Thyroid gland (tissue), 4 donors: ENCODE results near the gene NOSIP.

Experiments
- CTCF ChIP-seq, 6 experiments: fragments of 200-600 bp in 3 of 6; fragments of 450-650 bp in 3 of 6; sonication (generic) in 3 of 6; IDR thresholded peaks; one replicate each; pipeline ENCODE4 v1.5.1; 2016 to 2019; ENCODE audit warnings: antibody characterized with exemption in 6 of 6, mild to moderate bottlenecking in 2 of 6, inconsistent platforms in 1 of 6, moderate library complexity in 1 of 6
- POLR2A ChIP-seq, 2 donors: fragments of 450-650 bp; IDR thresholded peaks; one replicate each; pipeline ENCODE4 v1.6.1; 2017; ENCODE audit warnings: antibody characterized with exemption in 2 of 2, mild to moderate bottlenecking in 2 of 2, moderate library complexity in 1 of 2

DNA sequence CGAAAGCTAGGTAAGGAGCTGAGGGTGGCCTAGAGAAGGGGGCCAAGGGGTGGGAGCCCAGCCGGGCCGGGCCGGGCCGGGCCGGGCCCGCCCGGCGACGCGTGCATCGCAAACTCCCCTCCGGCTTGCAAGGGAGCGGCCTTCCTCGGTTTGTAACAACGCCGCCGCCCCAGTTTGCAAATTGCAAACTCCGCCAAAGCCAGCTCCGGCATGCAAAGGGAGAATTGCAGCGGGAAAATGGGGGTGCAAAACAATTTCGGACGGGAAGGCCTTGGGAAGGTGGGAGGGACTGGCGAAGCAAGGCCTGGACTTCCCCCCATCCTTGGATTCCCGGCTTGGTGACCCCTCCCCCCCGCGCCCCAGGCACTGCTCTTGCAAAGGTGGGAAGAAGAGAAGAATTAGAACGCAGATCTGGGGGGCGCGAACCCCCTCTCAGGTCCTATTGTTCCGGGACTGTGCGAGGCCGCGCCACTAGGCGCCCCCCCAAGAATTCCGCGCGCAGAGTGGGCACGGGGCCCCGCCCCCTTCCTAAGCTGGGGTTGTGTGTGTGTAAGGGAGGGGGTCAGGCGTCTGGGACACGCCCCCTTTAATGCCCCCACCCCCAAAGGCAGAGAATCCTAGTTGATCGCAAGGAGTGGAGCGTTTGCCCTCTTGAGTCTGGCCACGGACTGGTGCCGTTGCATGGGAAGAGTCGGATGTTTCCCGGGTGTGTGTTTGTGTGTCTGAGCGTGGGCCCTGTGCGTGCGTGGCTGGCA is 11.6 kb upstream of the NOSIP start:
- TF ChIP-seq POLR2A (IDR thresholded peaks at IDR 0.05) = no peak
- TF ChIP-seq CTCF (IDR thresholded peaks at IDR 0.05) = no peak
